HEK293 (cell line): Measurements from ENCODE around the gene ELOVL2.

ENCODE experiments used
- PRDM2 ChIP-seq: fragments of 450-650 bp; formaldehyde crosslinking; IDR thresholded peaks from 2 replicates; pipeline ENCODE4 v1.5.1; 2016; ENCODE audit warnings: missing biosample characterization, missing genetic modification characterization, borderline replicate concordance
- SALL2 ChIP-seq: fragments of 450-650 bp; formaldehyde crosslinking; IDR thresholded peaks from 2 replicates; pipeline ENCODE4 v1.5.0; 2017; ENCODE audit warnings: missing biosample characterization, mild to moderate bottlenecking, missing genetic modification characterization, borderline replicate concordance
- SP2 ChIP-seq: fragments of 450-650 bp; formaldehyde crosslinking; IDR thresholded peaks from 2 replicates; pipeline ENCODE4 v1.5.1; 2016; ENCODE audit warnings: missing biosample characterization, missing genetic modification characterization
- ZBTB7A ChIP-seq: fragments of 450-650 bp; formaldehyde crosslinking; IDR thresholded peaks from 2 replicates; pipeline ENCODE4 v1.5.1; 2016; ENCODE audit warnings: low read depth, missing biosample characterization, missing genetic modification characterization
- ZNF133 ChIP-seq: fragments of 450-650 bp; formaldehyde crosslinking; IDR thresholded peaks from 2 replicates; pipeline ENCODE4 v1.5.1; 2016; ENCODE audit warnings: missing biosample characterization, missing genetic modification characterization
- ZNF169 ChIP-seq: fragments of 450-650 bp; formaldehyde crosslinking; IDR thresholded peaks from 2 replicates; pipeline ENCODE4 v1.5.1; 2016; ENCODE audit warnings: missing biosample characterization, missing genetic modification characterization
- ZNF248 ChIP-seq: fragments of 450-650 bp; formaldehyde crosslinking; IDR thresholded peaks from 2 replicates; pipeline ENCODE4 v1.5.1; 2017; ENCODE audit warnings: missing biosample characterization, missing genetic modification characterization
- ZNF350 ChIP-seq: fragments of 450-650 bp; formaldehyde crosslinking; IDR thresholded peaks from 2 replicates; pipeline ENCODE4 v1.5.0; 2017; ENCODE audit warnings: missing biosample characterization, mild to moderate bottlenecking, missing genetic modification characterization
- ZNF433 ChIP-seq: fragments of 450-650 bp; formaldehyde crosslinking; IDR thresholded peaks from 2 replicates; pipeline ENCODE4 v1.5.1; 2016; ENCODE audit warnings: missing biosample characterization, missing genetic modification characterization, low read depth
- ZNF518A ChIP-seq: fragments of 450-650 bp; formaldehyde crosslinking; conservative IDR thresholded peaks from 2 replicates; pipeline ENCODE4 v1.5.1; 2016; ENCODE audit warnings: low read depth, missing biosample characterization, missing genetic modification characterization
- ZNF623 ChIP-seq: fragments of 450-650 bp; formaldehyde crosslinking; IDR thresholded peaks from 2 replicates; pipeline ENCODE4 v1.5.1; 2016; ENCODE audit warnings: missing biosample characterization, missing genetic modification characterization
- ZNF658 ChIP-seq: fragments of 450-650 bp; formaldehyde crosslinking; IDR thresholded peaks from 2 replicates; pipeline ENCODE4; 2016; ENCODE audit warnings: missing biosample characterization, missing genetic modification characterization
- ZNF768 ChIP-seq: fragments of 450-650 bp; formaldehyde crosslinking; IDR thresholded peaks from 2 replicates; pipeline ENCODE4 v1.5.1; 2018; ENCODE audit warnings: missing biosample characterization, mild to moderate bottlenecking, missing genetic modification characterization
- ZNF830 ChIP-seq: fragments of 450-650 bp; IDR thresholded peaks from 2 replicates; pipeline ENCODE4 v1.5.0; 2018; ENCODE audit warnings: missing biosample characterization, missing genetic modification characterization, low read depth, mild to moderate bottlenecking, moderate library complexity
- ZXDB ChIP-seq: fragments of 450-650 bp; formaldehyde crosslinking; IDR thresholded peaks from 2 replicates; pipeline ENCODE4 v1.5.1; 2016; ENCODE audit warnings: missing biosample characterization, missing genetic modification characterization
- TF ChIP-seq, protein P1 (sequence below): fragments of 450-650 bp; formaldehyde crosslinking; IDR thresholded peaks from 2 replicates; pipeline ENCODE4 v1.5.1; 2016; ENCODE audit warnings: missing biosample characterization, missing genetic modification characterization
- TF ChIP-seq, protein P2 (sequence below): fragments of 450-650 bp; formaldehyde crosslinking; IDR thresholded peaks from 2 replicates; pipeline ENCODE4 v1.5.1; 2017; ENCODE audit warnings: missing biosample characterization, missing genetic modification characterization
- TF ChIP-seq, protein P3 (sequence below): fragments of 450-650 bp; formaldehyde crosslinking; IDR thresholded peaks from 2 replicates; pipeline ENCODE4 v1.5.1; 2017; ENCODE audit warnings: missing biosample characterization, missing genetic modification characterization
- TF ChIP-seq, protein P4 (sequence below): fragments of 450-650 bp; formaldehyde crosslinking; IDR thresholded peaks from 2 replicates; pipeline ENCODE4 v1.5.1; 2016; ENCODE audit warnings: missing biosample characterization, missing genetic modification characterization

Gene ELOVL2

GRCh38 chr6:11043378-11043960, 636 bp downstream of the ELOVL2 start (continued):
- TF ChIP-seq, protein P1, sequence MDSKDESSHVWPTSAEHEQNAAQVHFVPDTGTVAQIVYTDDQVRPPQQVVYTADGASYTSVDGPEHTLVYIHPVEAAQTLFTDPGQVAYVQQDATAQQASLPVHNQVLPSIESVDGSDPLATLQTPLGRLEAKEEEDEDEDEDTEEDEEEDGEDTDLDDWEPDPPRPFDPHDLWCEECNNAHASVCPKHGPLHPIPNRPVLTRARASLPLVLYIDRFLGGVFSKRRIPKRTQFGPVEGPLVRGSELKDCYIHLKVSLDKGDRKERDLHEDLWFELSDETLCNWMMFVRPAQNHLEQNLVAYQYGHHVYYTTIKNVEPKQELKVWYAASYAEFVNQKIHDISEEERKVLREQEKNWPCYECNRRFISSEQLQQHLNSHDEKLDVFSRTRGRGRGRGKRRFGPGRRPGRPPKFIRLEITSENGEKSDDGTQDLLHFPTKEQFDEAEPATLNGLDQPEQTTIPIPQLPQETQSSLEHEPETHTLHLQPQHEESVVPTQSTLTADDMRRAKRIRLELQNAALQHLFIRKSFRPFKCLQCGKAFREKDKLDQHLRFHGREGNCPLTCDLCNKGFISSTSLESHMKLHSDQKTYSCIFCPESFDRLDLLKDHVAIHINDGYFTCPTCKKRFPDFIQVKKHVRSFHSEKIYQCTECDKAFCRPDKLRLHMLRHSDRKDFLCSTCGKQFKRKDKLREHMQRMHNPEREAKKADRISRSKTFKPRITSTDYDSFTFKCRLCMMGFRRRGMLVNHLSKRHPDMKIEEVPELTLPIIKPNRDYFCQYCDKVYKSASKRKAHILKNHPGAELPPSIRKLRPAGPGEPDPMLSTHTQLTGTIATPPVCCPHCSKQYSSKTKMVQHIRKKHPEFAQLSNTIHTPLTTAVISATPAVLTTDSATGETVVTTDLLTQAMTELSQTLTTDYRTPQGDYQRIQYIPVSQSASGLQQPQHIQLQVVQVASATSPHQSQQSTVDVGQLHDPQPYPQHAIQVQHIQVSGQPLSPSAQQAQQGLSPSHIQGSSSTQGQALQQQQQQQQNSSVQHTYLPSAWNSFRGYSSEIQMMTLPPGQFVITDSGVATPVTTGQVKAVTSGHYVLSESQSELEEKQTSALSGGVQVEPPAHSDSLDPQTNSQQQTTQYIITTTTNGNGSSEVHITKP (tag by site-specific recombination), result no peak
- TF ChIP-seq SALL2 (tag by site-specific recombination), result no peak
- TF ChIP-seq SP2 (tag by site-specific recombination), result no peak; the same call in 1 of the 2 replicates
- TF ChIP-seq, protein P2, sequence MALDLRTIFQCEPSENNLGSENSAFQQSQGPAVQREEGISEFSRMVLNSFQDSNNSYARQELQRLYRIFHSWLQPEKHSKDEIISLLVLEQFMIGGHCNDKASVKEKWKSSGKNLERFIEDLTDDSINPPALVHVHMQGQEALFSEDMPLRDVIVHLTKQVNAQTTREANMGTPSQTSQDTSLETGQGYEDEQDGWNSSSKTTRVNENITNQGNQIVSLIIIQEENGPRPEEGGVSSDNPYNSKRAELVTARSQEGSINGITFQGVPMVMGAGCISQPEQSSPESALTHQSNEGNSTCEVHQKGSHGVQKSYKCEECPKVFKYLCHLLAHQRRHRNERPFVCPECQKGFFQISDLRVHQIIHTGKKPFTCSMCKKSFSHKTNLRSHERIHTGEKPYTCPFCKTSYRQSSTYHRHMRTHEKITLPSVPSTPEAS (tag by site-specific recombination), result peak; percentile 94
- TF ChIP-seq ZNF518A (tag by site-specific recombination), result no peak
- TF ChIP-seq PRDM2 (tag by site-specific recombination), result no peak
- TF ChIP-seq ZXDB (tag by site-specific recombination), result peak; percentile 49; the same call in 1 of the 2 replicates
- no peak for TF ChIP-seq ZNF830
- TF ChIP-seq, protein P3, sequence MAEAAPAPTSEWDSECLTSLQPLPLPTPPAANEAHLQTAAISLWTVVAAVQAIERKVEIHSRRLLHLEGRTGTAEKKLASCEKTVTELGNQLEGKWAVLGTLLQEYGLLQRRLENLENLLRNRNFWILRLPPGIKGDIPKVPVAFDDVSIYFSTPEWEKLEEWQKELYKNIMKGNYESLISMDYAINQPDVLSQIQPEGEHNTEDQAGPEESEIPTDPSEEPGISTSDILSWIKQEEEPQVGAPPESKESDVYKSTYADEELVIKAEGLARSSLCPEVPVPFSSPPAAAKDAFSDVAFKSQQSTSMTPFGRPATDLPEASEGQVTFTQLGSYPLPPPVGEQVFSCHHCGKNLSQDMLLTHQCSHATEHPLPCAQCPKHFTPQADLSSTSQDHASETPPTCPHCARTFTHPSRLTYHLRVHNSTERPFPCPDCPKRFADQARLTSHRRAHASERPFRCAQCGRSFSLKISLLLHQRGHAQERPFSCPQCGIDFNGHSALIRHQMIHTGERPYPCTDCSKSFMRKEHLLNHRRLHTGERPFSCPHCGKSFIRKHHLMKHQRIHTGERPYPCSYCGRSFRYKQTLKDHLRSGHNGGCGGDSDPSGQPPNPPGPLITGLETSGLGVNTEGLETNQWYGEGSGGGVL (tag by site-specific recombination), result peak; percentile 94
- peak; percentile 51; the same call in 1 of the 2 replicates for TF ChIP-seq ZNF133 (tag by site-specific recombination)
- peak; percentile 57; the same call in 1 of the 2 replicates for TF ChIP-seq ZBTB7A (tag by site-specific recombination)
- no peak for TF ChIP-seq ZNF248
- TF ChIP-seq ZNF623 (tag by site-specific recombination), result peak; percentile 32; the same call in 1 of the 2 replicates
- no peak for TF ChIP-seq ZNF768 (tag by site-specific recombination)
- no peak for TF ChIP-seq ZNF433 (tag by site-specific recombination)
- no peak for TF ChIP-seq ZNF658
- no peak for TF ChIP-seq ZNF350
- TF ChIP-seq ZNF169 (tag by site-specific recombination), result no peak
- TF ChIP-seq, protein P4, sequence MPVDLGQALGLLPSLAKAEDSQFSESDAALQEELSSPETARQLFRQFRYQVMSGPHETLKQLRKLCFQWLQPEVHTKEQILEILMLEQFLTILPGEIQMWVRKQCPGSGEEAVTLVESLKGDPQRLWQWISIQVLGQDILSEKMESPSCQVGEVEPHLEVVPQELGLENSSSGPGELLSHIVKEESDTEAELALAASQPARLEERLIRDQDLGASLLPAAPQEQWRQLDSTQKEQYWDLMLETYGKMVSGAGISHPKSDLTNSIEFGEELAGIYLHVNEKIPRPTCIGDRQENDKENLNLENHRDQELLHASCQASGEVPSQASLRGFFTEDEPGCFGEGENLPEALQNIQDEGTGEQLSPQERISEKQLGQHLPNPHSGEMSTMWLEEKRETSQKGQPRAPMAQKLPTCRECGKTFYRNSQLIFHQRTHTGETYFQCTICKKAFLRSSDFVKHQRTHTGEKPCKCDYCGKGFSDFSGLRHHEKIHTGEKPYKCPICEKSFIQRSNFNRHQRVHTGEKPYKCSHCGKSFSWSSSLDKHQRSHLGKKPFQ (tag by site-specific recombination), result 0 out of 2 replicates have a peak, but pooled peaks have one; percentile 13
